ENCODE results near the gene PGAP3.

DNA sequence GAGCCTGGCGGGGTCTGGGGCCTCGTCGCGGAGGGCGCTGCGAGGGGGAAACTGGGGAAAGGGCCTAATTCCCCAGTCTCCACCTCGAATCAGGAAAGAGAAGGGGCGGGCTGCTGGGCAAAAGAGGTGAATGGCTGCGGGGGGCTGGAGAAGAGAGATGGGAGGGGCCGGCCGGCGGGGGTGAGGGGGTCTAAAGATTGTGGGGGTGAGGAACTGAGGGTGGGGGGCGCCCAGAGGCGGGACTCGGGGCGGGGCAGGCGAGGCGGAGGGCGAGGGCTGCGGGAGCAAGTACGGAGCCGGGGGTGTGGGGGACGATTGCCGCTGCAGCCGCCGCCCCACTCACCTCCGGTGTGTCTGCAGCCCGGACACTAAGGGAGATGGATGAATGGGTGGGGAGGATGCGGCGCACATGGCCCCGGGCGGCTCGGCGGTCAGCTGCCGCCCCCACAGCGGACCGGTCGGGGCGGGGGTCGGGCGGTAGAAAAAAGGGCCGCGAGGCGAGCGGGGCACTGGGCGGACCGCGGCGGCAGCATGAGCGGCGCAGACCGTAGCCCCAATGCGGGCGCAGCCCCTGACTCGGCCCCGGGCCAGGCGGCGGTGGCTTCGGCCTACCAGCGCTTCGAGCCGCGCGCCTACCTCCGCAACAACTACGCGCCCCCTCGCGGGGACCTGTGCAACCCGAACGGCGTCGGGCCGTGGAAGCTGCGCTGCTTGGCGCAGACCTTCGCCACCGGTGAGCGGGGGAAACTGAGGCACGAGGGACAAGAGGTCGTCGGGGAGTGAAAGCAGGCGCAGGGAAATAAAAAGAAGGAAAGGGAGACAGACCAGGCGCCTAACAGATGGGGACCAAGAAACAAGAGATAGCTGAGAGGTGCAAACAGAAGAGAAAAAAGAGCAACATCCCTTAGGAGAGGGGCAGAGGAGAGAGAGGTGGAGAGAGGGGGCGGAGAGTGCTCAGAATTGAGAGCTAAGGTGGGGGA is 19.6 kb downstream of the PGAP3 start, which contains the start of gene PNMT:
- TF ChIP-seq EP300 (IDR thresholded peaks at IDR 0.05) = no peak
- TF ChIP-seq POLR2A (IDR thresholded peaks at IDR 0.05) = no peak
- TF ChIP-seq, protein P1, sequence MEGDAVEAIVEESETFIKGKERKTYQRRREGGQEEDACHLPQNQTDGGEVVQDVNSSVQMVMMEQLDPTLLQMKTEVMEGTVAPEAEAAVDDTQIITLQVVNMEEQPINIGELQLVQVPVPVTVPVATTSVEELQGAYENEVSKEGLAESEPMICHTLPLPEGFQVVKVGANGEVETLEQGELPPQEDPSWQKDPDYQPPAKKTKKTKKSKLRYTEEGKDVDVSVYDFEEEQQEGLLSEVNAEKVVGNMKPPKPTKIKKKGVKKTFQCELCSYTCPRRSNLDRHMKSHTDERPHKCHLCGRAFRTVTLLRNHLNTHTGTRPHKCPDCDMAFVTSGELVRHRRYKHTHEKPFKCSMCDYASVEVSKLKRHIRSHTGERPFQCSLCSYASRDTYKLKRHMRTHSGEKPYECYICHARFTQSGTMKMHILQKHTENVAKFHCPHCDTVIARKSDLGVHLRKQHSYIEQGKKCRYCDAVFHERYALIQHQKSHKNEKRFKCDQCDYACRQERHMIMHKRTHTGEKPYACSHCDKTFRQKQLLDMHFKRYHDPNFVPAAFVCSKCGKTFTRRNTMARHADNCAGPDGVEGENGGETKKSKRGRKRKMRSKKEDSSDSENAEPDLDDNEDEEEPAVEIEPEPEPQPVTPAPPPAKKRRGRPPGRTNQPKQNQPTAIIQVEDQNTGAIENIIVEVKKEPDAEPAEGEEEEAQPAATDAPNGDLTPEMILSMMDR (IDR thresholded peaks at IDR 0.05) = peak in 5 of 7 experiments; percentile 28 to 72 (median 55)
